ENCODE results near the gene ZNF804A. TPM values are rescaled to one million over a fixed set of nuclear protein-coding genes. Genes with fewer than 3 reads are reported as not detected.

Gene ZNF804A
- total and polyA plus RNA-seq, 2 donors from 2014 or later, result 0.19 to 1.2 TPM

GRCh38 chr2:184683911-184684310 is 85.6 kb downstream of the ZNF804A start:
- Histone ChIP-seq H3K27ac (ENCODE audit: low read depth in 2 of 2, low read length in 2 of 2) (no peak overlapping the region), H3K9me3 (ENCODE audit: control insufficient read depth in 2 of 3, insufficient read depth in 1 of 3, low read length in 3 of 3) (no peaks in the 10 kb centered on the region), H3K4me1 (ENCODE audit: control insufficient read depth in 2 of 3, insufficient read depth in 2 of 3, low read depth in 1 of 3, low read length in 3 of 3) (no peaks in the 10 kb centered on the region), H3K27me3 (ENCODE audit: control insufficient read depth, insufficient read depth, low read length) (no peaks in the 10 kb centered on the region), H3K36me3 (ENCODE audit: control insufficient read depth in 2 of 3, insufficient read depth in 3 of 3, low read length in 3 of 3) (no peaks in the 10 kb centered on the region), H3K9ac (ENCODE audit: low read length in 3 of 3) (no peak overlapping the region), H3K4me3 (ENCODE audit: low read length in 3 of 3) (no peak overlapping the region)
- intact Hi-C loops (cut with DNase I), result no loop called here
- TF ChIP-seq, protein P1, sequence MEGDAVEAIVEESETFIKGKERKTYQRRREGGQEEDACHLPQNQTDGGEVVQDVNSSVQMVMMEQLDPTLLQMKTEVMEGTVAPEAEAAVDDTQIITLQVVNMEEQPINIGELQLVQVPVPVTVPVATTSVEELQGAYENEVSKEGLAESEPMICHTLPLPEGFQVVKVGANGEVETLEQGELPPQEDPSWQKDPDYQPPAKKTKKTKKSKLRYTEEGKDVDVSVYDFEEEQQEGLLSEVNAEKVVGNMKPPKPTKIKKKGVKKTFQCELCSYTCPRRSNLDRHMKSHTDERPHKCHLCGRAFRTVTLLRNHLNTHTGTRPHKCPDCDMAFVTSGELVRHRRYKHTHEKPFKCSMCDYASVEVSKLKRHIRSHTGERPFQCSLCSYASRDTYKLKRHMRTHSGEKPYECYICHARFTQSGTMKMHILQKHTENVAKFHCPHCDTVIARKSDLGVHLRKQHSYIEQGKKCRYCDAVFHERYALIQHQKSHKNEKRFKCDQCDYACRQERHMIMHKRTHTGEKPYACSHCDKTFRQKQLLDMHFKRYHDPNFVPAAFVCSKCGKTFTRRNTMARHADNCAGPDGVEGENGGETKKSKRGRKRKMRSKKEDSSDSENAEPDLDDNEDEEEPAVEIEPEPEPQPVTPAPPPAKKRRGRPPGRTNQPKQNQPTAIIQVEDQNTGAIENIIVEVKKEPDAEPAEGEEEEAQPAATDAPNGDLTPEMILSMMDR (IDR thresholded peaks at IDR 0.05; ENCODE audit: borderline replicate concordance, extremely low read depth, insufficient read depth), result no peak
- no peak for DNase-seq
- no peak for FAIRE-seq

DNA sequence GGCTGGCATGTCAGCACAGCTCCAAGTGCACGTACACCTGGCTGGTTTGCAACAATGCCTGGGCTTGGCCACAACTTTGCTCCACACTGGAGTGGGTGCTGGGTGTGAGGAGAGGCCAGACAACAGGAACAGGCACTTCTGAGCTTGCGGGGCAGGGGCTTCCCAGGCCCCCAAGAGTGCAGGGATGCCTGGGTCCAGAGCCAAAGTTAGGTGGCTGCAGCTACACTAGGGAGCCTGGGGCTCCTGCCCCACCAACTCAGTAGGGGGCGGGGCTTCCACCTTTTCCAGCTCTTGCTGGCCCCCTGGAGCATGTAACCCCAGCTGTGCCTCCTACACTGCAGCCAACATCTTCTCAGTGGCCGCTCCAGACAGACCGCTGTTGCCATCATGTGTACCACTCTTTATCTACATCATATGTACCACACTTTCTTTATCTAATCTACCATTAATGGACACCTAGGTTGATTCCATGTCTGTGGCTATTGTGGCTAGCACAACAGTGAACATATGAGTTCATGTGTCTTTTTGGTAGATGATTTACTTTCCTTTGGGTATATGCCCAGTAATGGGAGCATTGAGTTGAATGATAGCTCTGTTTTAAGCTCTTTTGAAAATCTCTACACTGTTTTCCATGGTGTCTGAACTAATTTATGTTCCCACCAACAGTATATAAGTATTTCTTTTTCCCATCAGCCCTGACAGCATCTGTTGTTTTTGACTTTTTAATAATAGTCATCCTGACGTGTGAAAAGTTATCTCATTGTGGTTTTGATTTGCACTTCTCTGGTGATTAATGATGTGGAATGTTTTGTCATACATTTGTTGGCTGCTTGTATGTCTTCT is 87.9 kb downstream of the ZNF804A start:
- Histone ChIP-seq H3K4me1 (ENCODE audit: control insufficient read depth in 2 of 3, insufficient read depth in 2 of 3, low read depth in 1 of 3, low read length in 3 of 3) (no peaks in the 10 kb centered on the region), H3K27ac (ENCODE audit: low read depth in 2 of 2, low read length in 2 of 2) (no peak overlapping the region), H3K4me3 (ENCODE audit: low read length in 3 of 3) (no peak overlapping the region), H3K9me3 (ENCODE audit: control insufficient read depth in 2 of 3, insufficient read depth in 1 of 3, low read length in 3 of 3) (no peaks in the 10 kb centered on the region), H3K9ac (ENCODE audit: low read length in 3 of 3) (no peak overlapping the region), H3K27me3 (ENCODE audit: control insufficient read depth, insufficient read depth, low read length) (no peaks in the 10 kb centered on the region), H3K36me3 (ENCODE audit: control insufficient read depth in 2 of 3, insufficient read depth in 3 of 3, low read length in 3 of 3) (no peaks in the 10 kb centered on the region)
- TF ChIP-seq, protein P1 (IDR thresholded peaks at IDR 0.05; ENCODE audit: borderline replicate concordance, extremely low read depth, insufficient read depth), result no peak
- FAIRE-seq, result no peak
- no peak for DNase-seq
- intact Hi-C loops (cut with DNase I), result no loop called here

DNA sequence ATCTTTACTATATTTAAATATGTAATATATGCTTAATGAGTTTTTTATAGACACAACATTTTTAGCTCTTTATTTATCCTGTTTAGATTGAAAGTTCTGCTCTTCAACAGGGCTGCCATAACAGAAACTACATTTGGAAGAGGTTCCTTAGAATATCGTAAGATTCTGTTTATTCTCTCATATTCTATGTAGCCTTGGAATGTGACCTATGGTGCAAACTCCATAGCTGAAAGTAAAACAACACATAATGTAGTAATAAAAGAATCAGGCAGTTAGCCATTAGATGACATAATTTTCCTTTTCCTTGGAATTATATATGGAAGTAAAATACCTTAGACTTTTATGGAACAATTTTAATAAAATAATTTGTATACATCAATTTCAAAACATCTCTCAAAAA is 91.3 kb downstream of the ZNF804A start:
- no peak for FAIRE-seq
- H3K4me3 ChIP-seq (ENCODE audit: low read length in 3 of 3), result no peak overlapping the region
- intact Hi-C loops (cut with DNase I), result no loop called here

More for the DNA sequence above, 91.3 kb downstream of the ZNF804A start:
- Histone ChIP-seq H3K27ac (ENCODE audit: low read depth in 2 of 2, low read length in 2 of 2) (no peak overlapping the region), H3K4me1 (ENCODE audit: control insufficient read depth in 2 of 3, insufficient read depth in 2 of 3, low read depth in 1 of 3, low read length in 3 of 3) (no peaks in the 10 kb centered on the region), H3K36me3 (ENCODE audit: control insufficient read depth in 2 of 3, insufficient read depth in 3 of 3, low read length in 3 of 3) (no peaks in the 10 kb centered on the region), H3K9ac (ENCODE audit: low read length in 3 of 3) (no peak overlapping the region), H3K9me3 (ENCODE audit: control insufficient read depth in 2 of 3, insufficient read depth in 1 of 3, low read length in 3 of 3) (no peaks in the 10 kb centered on the region), H3K27me3 (ENCODE audit: control insufficient read depth, insufficient read depth, low read length) (no peaks in the 10 kb centered on the region)
- TF ChIP-seq, protein P1 (IDR thresholded peaks at IDR 0.05; ENCODE audit: borderline replicate concordance, extremely low read depth, insufficient read depth), result no peak
- peak in 1 of 5 donors; percentile 4 for DNase-seq
